NCI-H774 (cell line): ENCODE measurements around the gene TSPAN2.
A peak's percentile ranks its signal among the peaks of the same experiment; 100 is the strongest.

ENCODE experiments used
- DNase-seq: peaks from one replicate; lab custom pipeline; 2025; lab: John Stamatoyannopoulos, UW

Gene TSPAN2

GRCh38 chr1:115113766-115114165, 24.5 kb upstream of the TSPAN2 start:
- DNase-seq: no peak

- DNase-seq: no peak
Observed at GRCh38 chr1:115112496-115113375, 23.4 kb upstream of the TSPAN2 start.

GRCh38 chr1:115107516-115108260, 18.4 kb upstream of the TSPAN2 start:
- DNase-seq: no peak

GRCh38 chr1:115105831-115106230, 16.5 kb upstream of the TSPAN2 start:
- no peak for DNase-seq

- no peak for DNase-seq
Observed at GRCh38 chr1:115099693-115100050, 10.4 kb upstream of the TSPAN2 start.

GRCh38 chr1:115098979-115099692, 9.8 kb upstream of the TSPAN2 start:
- DNase-seq: peak; percentile 74

GRCh38 chr1:115092175-115092574, 2.9 kb upstream of the TSPAN2 start:
- DNase-seq: no peak

GRCh38 chr1:115091572-115091971, 2.3 kb upstream of the TSPAN2 start:
- no peak for DNase-seq

GRCh38 chr1:115090956-115091355, 1.7 kb upstream of the TSPAN2 start:
- DNase-seq: no peak

- DNase-seq: no peak
Observed at GRCh38 chr1:115090540-115090939, 1.2 kb upstream of the TSPAN2 start.

GRCh38 chr1:115090186-115090490, 835 bp upstream of the TSPAN2 start:
- no peak for DNase-seq

- no peak for DNase-seq
Observed at GRCh38 chr1:115088871-115089419, 358 bp downstream of the TSPAN2 start.

- DNase-seq: no peak
Observed at GRCh38 chr1:115088115-115088778, 1.1 kb downstream of the TSPAN2 start.

- no peak for DNase-seq
Observed at GRCh38 chr1:115086176-115086830, 3.0 kb downstream of the TSPAN2 start.

- no peak for DNase-seq
Observed at GRCh38 chr1:115084902-115085511, 4.3 kb downstream of the TSPAN2 start.

- DNase-seq: no peak
Observed at GRCh38 chr1:115082949-115083348, 6.4 kb downstream of the TSPAN2 start.

GRCh38 chr1:115078708-115079107, 10.6 kb downstream of the TSPAN2 start:
- no peak for DNase-seq

GRCh38 chr1:115077984-115078330, 11.3 kb downstream of the TSPAN2 start:
- no peak for DNase-seq

GRCh38 chr1:115077286-115077983, 11.9 kb downstream of the TSPAN2 start:
- no peak for DNase-seq

GRCh38 chr1:115076384-115076915, 12.9 kb downstream of the TSPAN2 start:
- no peak for DNase-seq
